AG10803 (cell line): ENCODE data around the gene DDX1.

Experiments
- DNase-seq: peaks from one replicate; pipeline ENCODE4 v3.0.0; 2010; ENCODE audit warnings: low read depth
- H3K4me3 ChIP-seq: 2 replicates; pipeline ENCODE4 v1.5.1; 2011; ENCODE audit warnings: mild to moderate bottlenecking, low read length, control low read depth
- TF ChIP-seq, protein P1 (sequence below): conservative IDR thresholded peaks from 2 replicates; pipeline ENCODE4 v1.5.1; 2011; ENCODE audit warnings: mild to moderate bottlenecking, low read length, control low read depth, inconsistent platforms

DDX1 gene

GRCh38 chr2:15645300-15645699 is 53.6 kb downstream of the DDX1 start:
- no peak for DNase-seq
- no peak overlapping the region for H3K4me3 ChIP-seq
- TF ChIP-seq, protein P1, sequence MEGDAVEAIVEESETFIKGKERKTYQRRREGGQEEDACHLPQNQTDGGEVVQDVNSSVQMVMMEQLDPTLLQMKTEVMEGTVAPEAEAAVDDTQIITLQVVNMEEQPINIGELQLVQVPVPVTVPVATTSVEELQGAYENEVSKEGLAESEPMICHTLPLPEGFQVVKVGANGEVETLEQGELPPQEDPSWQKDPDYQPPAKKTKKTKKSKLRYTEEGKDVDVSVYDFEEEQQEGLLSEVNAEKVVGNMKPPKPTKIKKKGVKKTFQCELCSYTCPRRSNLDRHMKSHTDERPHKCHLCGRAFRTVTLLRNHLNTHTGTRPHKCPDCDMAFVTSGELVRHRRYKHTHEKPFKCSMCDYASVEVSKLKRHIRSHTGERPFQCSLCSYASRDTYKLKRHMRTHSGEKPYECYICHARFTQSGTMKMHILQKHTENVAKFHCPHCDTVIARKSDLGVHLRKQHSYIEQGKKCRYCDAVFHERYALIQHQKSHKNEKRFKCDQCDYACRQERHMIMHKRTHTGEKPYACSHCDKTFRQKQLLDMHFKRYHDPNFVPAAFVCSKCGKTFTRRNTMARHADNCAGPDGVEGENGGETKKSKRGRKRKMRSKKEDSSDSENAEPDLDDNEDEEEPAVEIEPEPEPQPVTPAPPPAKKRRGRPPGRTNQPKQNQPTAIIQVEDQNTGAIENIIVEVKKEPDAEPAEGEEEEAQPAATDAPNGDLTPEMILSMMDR, result no peak

DNA sequence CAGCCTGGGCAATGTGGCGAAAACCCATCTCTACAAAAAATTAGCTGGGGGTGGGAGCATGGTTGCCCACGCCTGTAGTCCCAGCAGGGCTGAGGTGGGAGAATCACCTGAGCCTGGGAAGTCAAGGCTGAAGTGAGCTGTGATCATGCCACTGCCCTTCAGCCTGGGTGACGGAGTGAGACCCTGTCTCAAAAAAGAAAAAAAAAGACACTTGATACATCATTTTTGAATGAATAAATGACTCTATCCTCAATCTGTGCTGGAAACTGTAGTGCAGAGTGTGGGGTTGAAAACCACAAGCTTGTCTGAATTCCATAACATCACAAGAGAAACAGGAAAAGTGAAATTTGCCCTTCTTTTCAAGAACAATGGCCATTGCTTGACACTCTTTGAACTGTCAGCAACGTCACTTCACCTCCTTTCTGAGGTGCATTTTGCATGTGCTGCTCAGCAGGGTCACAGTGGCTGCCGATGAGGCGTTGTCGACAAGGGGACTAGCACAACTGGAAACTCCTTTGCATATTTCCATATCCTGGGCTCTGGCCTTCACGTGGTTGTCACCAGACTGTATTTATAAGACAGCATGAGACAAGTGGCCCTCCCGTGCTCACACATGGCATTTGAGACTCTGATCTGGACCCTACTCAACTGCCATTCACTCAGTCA is 54.2 kb downstream of the DDX1 start:
- TF ChIP-seq, protein P1, result no peak
- no peak overlapping the region for H3K4me3 ChIP-seq
- no peak for DNase-seq

- TF ChIP-seq, protein P1, result no peak
- DNase-seq, result no peak
- no peak overlapping the region for H3K4me3 ChIP-seq
Observed at GRCh38 chr2:15646661-15647060, 55.0 kb downstream of the DDX1 start.

GRCh38 chr2:15647622-15648590 is 56.2 kb downstream of the DDX1 start:
- TF ChIP-seq, protein P1, result no peak
- H3K4me3 ChIP-seq, result no peak overlapping the region
- DNase-seq, result no peak

- no peak overlapping the region for H3K4me3 ChIP-seq
- TF ChIP-seq, protein P1, result no peak
- DNase-seq, result no peak
Observed at GRCh38 chr2:15648593-15649525, 57.2 kb downstream of the DDX1 start.

GRCh38 chr2:15649561-15650255 is 58.0 kb downstream of the DDX1 start:
- DNase-seq, result no peak
- TF ChIP-seq, protein P1, result no peak
- H3K4me3 ChIP-seq, result no peak overlapping the region
